Measurements from ENCODE around the gene PTPN22. TPM values are rescaled to one million over a fixed set of nuclear protein-coding genes. Genes with fewer than 3 reads are reported as not detected.

PTPN22 gene
- total RNA-seq, 2 experiments from 2014 or later = 28.3 to 30.2 TPM

DNA sequence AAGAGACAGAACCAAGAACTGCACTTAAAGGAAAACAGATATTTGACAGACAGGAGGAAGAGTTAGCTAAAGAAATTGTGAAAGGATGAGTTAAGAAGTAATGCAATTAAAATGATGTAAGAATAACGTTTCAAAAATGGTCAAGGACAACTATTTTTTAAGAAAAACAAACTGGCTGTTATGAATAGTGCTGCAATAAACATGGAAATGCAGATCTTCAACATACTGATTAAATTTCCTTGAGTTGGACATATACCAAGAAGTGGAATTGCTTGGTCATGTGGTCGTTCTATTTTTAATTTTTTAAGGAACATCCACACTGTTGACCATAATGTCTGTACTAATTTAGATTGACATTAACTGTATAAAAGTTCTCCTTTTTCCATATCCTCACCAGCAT is 89.1 kb downstream of the PTPN22 start:
- intact Hi-C loops (cut with DNase I, micrococcal nuclease) = loop anchor here in 1 of 2 experiments (2.0 to 5.0 kb wide), 2 partner anchors 24 to 90 kb away; partner anchors contain the start of genes PHTF1 and PTPN22
- TF ChIP-seq, protein P1, sequence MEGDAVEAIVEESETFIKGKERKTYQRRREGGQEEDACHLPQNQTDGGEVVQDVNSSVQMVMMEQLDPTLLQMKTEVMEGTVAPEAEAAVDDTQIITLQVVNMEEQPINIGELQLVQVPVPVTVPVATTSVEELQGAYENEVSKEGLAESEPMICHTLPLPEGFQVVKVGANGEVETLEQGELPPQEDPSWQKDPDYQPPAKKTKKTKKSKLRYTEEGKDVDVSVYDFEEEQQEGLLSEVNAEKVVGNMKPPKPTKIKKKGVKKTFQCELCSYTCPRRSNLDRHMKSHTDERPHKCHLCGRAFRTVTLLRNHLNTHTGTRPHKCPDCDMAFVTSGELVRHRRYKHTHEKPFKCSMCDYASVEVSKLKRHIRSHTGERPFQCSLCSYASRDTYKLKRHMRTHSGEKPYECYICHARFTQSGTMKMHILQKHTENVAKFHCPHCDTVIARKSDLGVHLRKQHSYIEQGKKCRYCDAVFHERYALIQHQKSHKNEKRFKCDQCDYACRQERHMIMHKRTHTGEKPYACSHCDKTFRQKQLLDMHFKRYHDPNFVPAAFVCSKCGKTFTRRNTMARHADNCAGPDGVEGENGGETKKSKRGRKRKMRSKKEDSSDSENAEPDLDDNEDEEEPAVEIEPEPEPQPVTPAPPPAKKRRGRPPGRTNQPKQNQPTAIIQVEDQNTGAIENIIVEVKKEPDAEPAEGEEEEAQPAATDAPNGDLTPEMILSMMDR (IDR thresholded peaks at IDR 0.05) = no peak
- Mint-ChIP-seq H3K27ac (no peak overlapping the region), H3K4me3 (no peak overlapping the region), H3K36me3 (ENCODE audit: low read depth) (peaks cover 12% of the 10 kb centered on the region), H3K9me3 (no peaks in the 10 kb centered on the region), H3K27me3 (no peaks in the 10 kb centered on the region), H3K4me1 (ENCODE audit: low read depth) (peaks cover 19% of the 10 kb centered on the region)
- Histone ChIP-seq H3K27me3 (ENCODE audit: control insufficient read depth in 1 of 2, insufficient read depth in 2 of 2, low read length in 2 of 2) (no peaks in the 10 kb centered on the region), H3K4me1 (ENCODE audit: insufficient read depth, low read length) (peaks cover 42% of the 10 kb centered on the region), H3K9me3 (ENCODE audit: control insufficient read depth in 1 of 2, insufficient read depth in 1 of 2, low read length in 2 of 2) (no peaks in the 10 kb centered on the region), H3K4me3 (ENCODE audit: low read length) (no peak overlapping the region), H3K36me3 (ENCODE audit: insufficient read depth, low read length) (peaks cover 2% of the 10 kb centered on the region), H3K27ac (ENCODE audit: low read depth in 1 of 2, low read length in 2 of 2) (peak overlapping the region; percentile 67 to 80)
- CTCF ChIA-PET = interaction anchor here (0.6 to 1.5 kb wide), 2 partner anchors 24 to 25 kb away, joined by 3 to 4 read pairs; no protein-coding TSS in a partner anchor
- DNase-seq = no peak
- POLR2A ChIA-PET = interaction anchor here (2.2 to 3.2 kb wide), 3 partner anchors 19 to 29 kb away, joined by 8 to 33 read pairs (median 25); partner anchors contain the start of genes PHTF1 and RSBN1
- ATAC-seq (ENCODE audit: poor library complexity) = no peak

DNA sequence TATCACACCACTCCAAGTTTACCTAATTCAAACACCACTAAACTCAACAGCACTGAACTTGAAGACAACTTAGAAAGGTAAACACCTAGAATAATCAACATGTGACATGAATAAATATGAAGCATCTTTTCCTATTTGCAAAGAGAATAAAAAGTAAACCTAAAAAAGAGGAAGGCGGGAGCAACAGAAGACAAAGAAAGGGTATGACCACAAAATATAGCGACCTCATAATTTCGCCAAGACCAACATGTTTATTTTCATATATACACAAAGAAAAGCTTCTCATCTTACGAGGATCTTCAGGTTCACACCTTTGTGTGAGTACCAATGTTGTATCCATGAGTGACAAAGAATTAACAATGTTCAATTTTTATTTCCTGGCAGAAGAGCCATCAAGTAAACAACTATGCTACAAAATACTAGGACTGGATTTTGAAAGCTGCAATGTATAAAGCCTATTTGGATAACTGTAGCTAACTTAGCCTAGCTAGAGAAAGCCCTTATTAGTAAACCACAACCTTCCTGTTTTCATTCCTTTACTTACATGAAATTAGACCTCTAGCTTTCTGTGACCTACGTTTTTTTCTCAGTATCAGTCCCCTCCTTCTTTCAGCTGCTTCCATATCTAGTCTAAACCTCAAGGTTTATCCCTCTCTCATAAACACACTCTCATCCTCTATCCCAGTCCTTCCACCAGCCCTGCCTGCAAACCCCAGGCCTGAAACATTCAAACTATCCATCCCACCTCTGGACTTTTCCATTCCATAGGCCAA is 91.0 kb downstream of the PTPN22 start:
- H3K36me3 Mint-ChIP-seq (ENCODE audit: low read depth) = peaks cover 21% of the 10 kb centered on the region
- ChIA-PET POLR2A (interaction anchor here (1.0 to 3.2 kb wide), 5 partner anchors 12 to 124 kb away, joined by 6 to 33 read pairs (median 8); partner anchors contain the start of genes AP4B1, PHTF1 and RSBN1), CTCF (no interaction called here)
- no peaks in the 10 kb centered on the region for H3K9me3 Mint-ChIP-seq
- H3K27ac ChIP-seq (ENCODE audit: low read depth in 1 of 2, low read length in 2 of 2) = peak overlapping the region in 1 of 2 donors; percentile 80
- H3K4me1 ChIP-seq (ENCODE audit: insufficient read depth, low read length) = peaks cover 35% of the 10 kb centered on the region
- no peak overlapping the region for H3K4me3 Mint-ChIP-seq
- no peak overlapping the region for H3K27ac Mint-ChIP-seq
- ATAC-seq (ENCODE audit: poor library complexity) = peak; percentile 26
- peaks cover 2% of the 10 kb centered on the region for H3K4me1 Mint-ChIP-seq (ENCODE audit: low read depth)
- H3K4me3 ChIP-seq (ENCODE audit: low read length) = peak overlapping the region; percentile 19
- H3K27me3 Mint-ChIP-seq = no peaks in the 10 kb centered on the region
- H3K27me3 ChIP-seq (ENCODE audit: control insufficient read depth in 1 of 2, insufficient read depth in 2 of 2, low read length in 2 of 2) = no peaks in the 10 kb centered on the region
- peaks cover 21% of the 10 kb centered on the region for H3K36me3 ChIP-seq (ENCODE audit: insufficient read depth, low read length)
- no peaks in the 10 kb centered on the region for H3K9me3 ChIP-seq (ENCODE audit: control insufficient read depth in 1 of 2, insufficient read depth in 1 of 2, low read length in 2 of 2)
- intact Hi-C loops (cut with DNase I, micrococcal nuclease) = loop anchor here in 1 of 2 experiments (5.0 kb wide), 1 partner anchor 92 kb away; the partner anchor contains the start of gene PTPN22
- peak in 3 of 14 experiments; percentile 29 to 72 (median 30) for DNase-seq
- TF ChIP-seq, protein P1 (IDR thresholded peaks at IDR 0.05) = no peak

- no peak overlapping the region for H3K27ac Mint-ChIP-seq
- peaks cover 27% of the 10 kb centered on the region for H3K36me3 Mint-ChIP-seq (ENCODE audit: low read depth)
- H3K9me3 ChIP-seq (ENCODE audit: control insufficient read depth in 1 of 2, insufficient read depth in 1 of 2, low read length in 2 of 2) = no peaks in the 10 kb centered on the region
- ATAC-seq (ENCODE audit: poor library complexity) = no peak
- H3K9me3 Mint-ChIP-seq = no peaks in the 10 kb centered on the region
- no peak for DNase-seq
- TF ChIP-seq, protein P1 (IDR thresholded peaks at IDR 0.05) = no peak
- peaks cover 23% of the 10 kb centered on the region for H3K36me3 ChIP-seq (ENCODE audit: insufficient read depth, low read length)
- H3K4me3 ChIP-seq (ENCODE audit: low read length) = no peak overlapping the region
- H3K27ac ChIP-seq (ENCODE audit: low read depth in 1 of 2, low read length in 2 of 2) = peak overlapping the region in 1 of 2 donors; percentile 80
- CTCF ChIA-PET = interaction anchor here (1.3 kb wide), 1 partner anchor 20 kb away, joined by 3 read pairs; no protein-coding TSS in a partner anchor
- H3K4me1 Mint-ChIP-seq (ENCODE audit: low read depth) = no peaks in the 10 kb centered on the region
- H3K27me3 ChIP-seq (ENCODE audit: control insufficient read depth in 1 of 2, insufficient read depth in 2 of 2, low read length in 2 of 2) = no peaks in the 10 kb centered on the region
- peaks cover 33% of the 10 kb centered on the region for H3K4me1 ChIP-seq (ENCODE audit: insufficient read depth, low read length)
- no peak overlapping the region for H3K4me3 Mint-ChIP-seq
- no peaks in the 10 kb centered on the region for H3K27me3 Mint-ChIP-seq
- POLR2A ChIA-PET = interaction anchor here (3.0 to 3.2 kb wide), 2 partner anchors 20 to 32 kb away, joined by 25 to 33 read pairs; partner anchors contain the start of genes PHTF1 and RSBN1
- intact Hi-C loops (cut with DNase I, micrococcal nuclease) = no loop called here
Measured at GRCh38 chr1:113779542-113779941, 92.0 kb downstream of the PTPN22 start.
